Right atrium auricular region (tissue), 2 donors: ENCODE data around the gene CNNM4. TPM values are rescaled to one million over a fixed set of nuclear protein-coding genes. Genes with fewer than 3 reads are reported as not detected.

ENCODE experiments used
- DNase-seq: peaks from one replicate; pipeline ENCODE4 v3.0.0-alpha.2; 2019; ENCODE audit warnings: low spot score
- H3K27ac ChIP-seq, 2 donors: fragments of 200-600 bp; sonication (generic); 1 replicate in 1 of 2; 2 replicates in 1 of 2; pipeline ENCODE4 v1.5.1; 2016 to 2019
- H3K27me3 ChIP-seq, 2 donors: fragments of 200-600 bp; sonication (generic); one replicate each; pipeline versions ENCODE4 v1.5.1 to v1.6.0; 2017 to 2019
- H3K36me3 ChIP-seq: fragments of 200-600 bp; sonication (generic); one replicate; pipeline ENCODE4 v1.5.1; 2016
- H3K4me1 ChIP-seq, 2 donors: fragments of 200-600 bp; sonication (generic); one replicate each; pipeline versions ENCODE4 v1.5.1 to v1.6.0; 2017 to 2019
- H3K4me3 ChIP-seq, 2 donors: fragments of 200-600 bp; sonication (generic); 1 replicate in 1 of 2; 2 replicates in 1 of 2; pipeline ENCODE4 v1.5.1; 2017 to 2019; ENCODE audit warnings: mild to moderate bottlenecking in 1 of 2, moderate library complexity in 1 of 2
- H3K9me3 ChIP-seq, 2 donors: fragments of 200-600 bp; sonication (generic); one replicate each; pipeline ENCODE4 v1.5.1; 2019
- CTCF ChIP-seq, 2 donors: fragments of 200-600 bp; sonication (generic); IDR thresholded peaks; one replicate each; pipeline ENCODE4 v1.5.1; 2019; ENCODE audit warnings: antibody characterized with exemption in 2 of 2
- total RNA-seq, 2 donors: library from RNA; depleted of rRNA; stranded (reverse); fragments of >200 nt; gene quantifications; one replicate each; pipeline ENCODE4 v1.1.0, GENCODE V29; 2016

Gene CNNM4
- total RNA-seq, 2 donors from 2014 or later: 22.1 to 22.2 TPM

GRCh38 chr2:96808176-96808837, 47.6 kb downstream of the CNNM4 start:
- no peak for TF ChIP-seq CTCF (IDR thresholded peaks at IDR 0.05)
- Histone ChIP-seq H3K36me3 (peaks cover 6% of the 10 kb centered on the region), H3K27ac (no peak overlapping the region), H3K4me3 (no peak overlapping the region), H3K27me3 (no peaks in the 10 kb centered on the region), H3K4me1 (peaks cover 0 to 28% of the 10 kb centered on the region in 2 donors), H3K9me3 (no peaks in the 10 kb centered on the region)
- DNase-seq: no peak

- H3K36me3 ChIP-seq: peaks cover 6% of the 10 kb centered on the region
- H3K27me3 ChIP-seq: no peaks in the 10 kb centered on the region
- no peak for TF ChIP-seq CTCF (IDR thresholded peaks at IDR 0.05)
- H3K27ac ChIP-seq: peak overlapping the region; percentile 59 to 64
- H3K4me3 ChIP-seq: no peak overlapping the region
- H3K4me1 ChIP-seq: peaks cover 0 to 28% of the 10 kb centered on the region in 2 donors
- DNase-seq: no peak
- no peaks in the 10 kb centered on the region for H3K9me3 ChIP-seq
Observed at GRCh38 chr2:96809216-96809882, 48.6 kb downstream of the CNNM4 start.

- peaks cover 6% of the 10 kb centered on the region for H3K36me3 ChIP-seq
- H3K9me3 ChIP-seq: no peaks in the 10 kb centered on the region
- TF ChIP-seq CTCF (IDR thresholded peaks at IDR 0.05): no peak
- no peaks in the 10 kb centered on the region for H3K27me3 ChIP-seq
- H3K4me1 ChIP-seq: peaks cover 0 to 32% of the 10 kb centered on the region in 2 donors
- no peak overlapping the region for H3K4me3 ChIP-seq
- no peak for DNase-seq
- peak overlapping the region; percentile 59 to 64 for H3K27ac ChIP-seq
Observed at GRCh38 chr2:96809951-96810782, 49.5 kb downstream of the CNNM4 start.

- no peak for TF ChIP-seq CTCF (IDR thresholded peaks at IDR 0.05)
- no peaks in the 10 kb centered on the region for H3K9me3 ChIP-seq
- H3K27me3 ChIP-seq: no peaks in the 10 kb centered on the region
- peak overlapping the region; percentile 59 to 64 for H3K27ac ChIP-seq
- H3K4me3 ChIP-seq: no peak overlapping the region
- DNase-seq: no peak
- peaks cover 0 to 36% of the 10 kb centered on the region in 2 donors for H3K4me1 ChIP-seq
- peaks cover 6% of the 10 kb centered on the region for H3K36me3 ChIP-seq
Observed at GRCh38 chr2:96810783-96811192, 50.1 kb downstream of the CNNM4 start.

- H3K27me3 ChIP-seq: no peaks in the 10 kb centered on the region
- no peak for TF ChIP-seq CTCF (IDR thresholded peaks at IDR 0.05)
- H3K36me3 ChIP-seq: peaks cover 6% of the 10 kb centered on the region
- no peaks in the 10 kb centered on the region for H3K9me3 ChIP-seq
- H3K4me1 ChIP-seq: peaks cover 0 to 36% of the 10 kb centered on the region in 2 donors
- DNase-seq: peak; percentile 78
- H3K4me3 ChIP-seq: no peak overlapping the region
- H3K27ac ChIP-seq: peak overlapping the region; percentile 59 to 64
Observed at GRCh38 chr2:96811917-96812316, 51.2 kb downstream of the CNNM4 start.
